GM19455 (cell line): ENCODE measurements around the gene HMCN1.

ENCODE experiments used
- ATAC-seq: cut with Tn5 transposase; IDR thresholded peaks from one replicate; pipeline ENCODE4 v1.9.1; 2021; ENCODE audit not compliant: unreplicated experiment

Gene HMCN1

GRCh38 chr1:185733818-185734735 lies at the start of gene HMCN1:
Gene HMCN1 (plus strand): TSS chr1:185734391. CDS start chr1:185734780, 389 bp downstream.
- no peak for ATAC-seq

GRCh38 chr1:185686821-185687778 lies 47.1 kb upstream of the HMCN1 start:
- no peak for ATAC-seq

DNA sequence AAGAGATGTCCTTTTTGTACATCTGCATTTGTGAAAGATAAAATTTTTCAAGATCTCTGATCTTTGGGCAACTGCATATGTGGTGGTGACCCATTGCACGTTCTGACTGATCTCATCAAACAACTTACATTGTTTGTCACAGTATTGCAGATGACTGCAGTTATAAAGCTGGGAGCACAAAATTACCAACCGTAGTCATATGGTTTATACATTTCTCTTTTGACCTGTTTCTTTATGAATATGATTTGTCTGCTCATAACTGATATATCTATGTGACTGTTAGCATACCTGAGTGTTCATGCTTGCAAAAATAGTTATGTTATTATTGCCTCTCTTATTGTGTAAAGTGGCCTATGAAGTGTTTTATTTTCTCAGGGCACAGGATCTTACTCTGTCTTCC lies 43.7 kb upstream of the HMCN1 start:
- ATAC-seq, result no peak

- ATAC-seq, result no peak
These were observed 40.5 kb upstream of the HMCN1 start for GRCh38 chr1:185693654-185694053.

- ATAC-seq, result peak; percentile 92
These were observed 40.1 kb upstream of the HMCN1 start for GRCh38 chr1:185694081-185694480.

DNA sequence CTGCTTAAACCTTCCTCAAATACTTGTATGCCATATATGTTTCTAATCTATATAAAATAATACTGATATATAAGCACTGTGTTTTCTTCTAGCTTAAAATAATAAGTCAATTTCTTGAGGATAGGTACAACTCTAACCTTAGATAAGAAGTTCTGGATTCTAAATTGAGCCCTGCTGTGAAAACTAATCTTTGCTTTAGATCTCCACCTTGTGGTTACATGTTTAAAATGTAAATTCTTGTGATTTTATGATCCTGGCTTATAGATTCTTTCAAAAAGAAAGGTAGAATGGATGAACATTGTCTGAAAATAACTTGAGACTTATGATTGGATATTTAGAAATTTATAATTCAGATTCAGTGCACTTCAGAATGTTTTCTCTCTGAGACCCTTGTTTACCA lies 38.9 kb upstream of the HMCN1 start:
- ATAC-seq, result no peak

DNA sequence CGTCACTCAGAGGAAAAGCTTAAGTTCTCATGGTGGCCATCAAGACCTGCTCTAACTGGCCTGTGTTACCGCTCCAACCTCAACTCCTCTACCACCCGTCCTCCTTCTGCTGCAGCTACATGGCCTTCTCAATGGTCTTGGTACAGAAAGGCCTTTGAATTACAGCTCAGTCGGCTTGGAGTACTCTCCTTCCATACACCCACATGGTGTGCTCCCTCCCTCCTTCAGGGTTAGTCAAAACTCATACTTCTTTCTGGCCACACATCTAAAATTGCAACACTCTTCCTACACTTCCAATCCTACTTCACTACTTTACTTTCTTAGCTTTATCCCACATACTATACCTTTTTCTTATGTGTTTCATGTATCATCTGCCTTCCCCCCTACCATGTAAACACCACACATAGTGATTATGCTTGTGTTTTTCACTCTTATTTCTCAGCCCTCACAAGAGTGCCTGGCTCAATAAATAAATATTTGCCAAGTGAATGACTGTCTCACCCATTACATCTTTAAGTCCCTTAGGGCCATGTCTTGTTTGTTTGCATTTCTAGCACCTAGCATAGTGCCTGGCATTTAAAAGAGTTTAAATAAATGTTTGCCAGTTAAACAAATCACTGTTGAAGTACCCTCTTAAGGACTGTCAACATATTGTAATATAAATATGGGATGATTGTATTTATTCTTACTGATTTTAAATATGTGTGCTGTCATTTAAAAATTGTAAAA lies 37.6 kb upstream of the HMCN1 start:
- no peak for ATAC-seq

DNA sequence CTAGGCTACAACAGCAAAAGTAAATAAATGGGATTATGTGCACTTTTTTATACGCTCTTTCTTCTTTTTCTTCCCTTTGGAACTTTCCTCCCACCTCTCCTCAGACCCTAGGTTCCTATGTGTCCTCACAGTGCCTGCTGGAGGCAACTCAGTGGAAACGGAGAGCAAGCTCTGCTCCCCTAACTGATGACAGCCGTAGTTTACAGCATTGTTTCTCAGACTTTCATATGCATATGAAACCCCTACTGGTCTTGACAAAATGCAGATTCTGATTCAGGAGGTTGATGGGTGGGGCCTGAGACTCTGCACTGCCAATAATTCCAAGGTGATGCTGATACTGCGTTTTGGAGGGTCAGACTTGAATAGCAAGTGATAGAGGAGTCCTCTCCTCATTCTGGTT lies 34.3 kb upstream of the HMCN1 start:
- ATAC-seq, result no peak

DNA sequence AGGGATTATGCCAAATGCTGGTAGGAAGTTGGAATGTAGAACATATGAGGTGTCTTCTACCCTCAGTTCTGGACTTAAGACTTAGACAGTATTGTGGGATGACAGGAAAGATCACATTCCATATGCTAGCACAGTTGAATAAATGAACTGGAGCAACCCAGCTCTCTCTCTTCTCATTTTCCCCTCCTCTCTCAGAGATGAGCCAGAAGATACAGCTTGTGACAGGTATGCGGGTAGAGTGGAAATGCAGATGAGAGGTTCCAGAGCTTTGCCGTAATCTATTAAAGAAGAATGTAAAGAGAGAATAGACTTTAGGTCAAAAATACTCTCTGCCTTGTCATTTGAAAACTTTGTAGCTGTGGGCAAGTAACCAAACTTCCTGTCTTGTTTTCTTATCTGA lies 32.5 kb upstream of the HMCN1 start:
- ATAC-seq, result no peak

DNA sequence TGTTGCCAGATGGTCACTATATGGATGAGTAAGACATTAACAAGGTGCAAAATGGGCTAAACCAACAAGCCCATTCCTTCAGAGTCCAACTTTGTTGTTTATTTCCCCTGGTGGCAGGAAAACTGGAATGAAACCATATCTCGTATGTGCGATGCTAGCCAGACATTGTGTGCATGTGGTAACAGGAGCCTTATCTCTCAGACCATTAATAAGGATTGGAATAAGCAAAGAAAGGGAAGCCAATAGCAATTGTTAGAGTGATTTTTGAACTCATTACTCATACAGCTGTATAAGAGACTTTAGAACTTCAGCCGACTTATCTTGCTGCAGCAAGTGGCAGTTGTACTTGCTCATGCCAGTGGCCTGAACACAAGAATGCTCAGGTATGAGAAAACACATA lies 30.0 kb upstream of the HMCN1 start:
- no peak for ATAC-seq

DNA sequence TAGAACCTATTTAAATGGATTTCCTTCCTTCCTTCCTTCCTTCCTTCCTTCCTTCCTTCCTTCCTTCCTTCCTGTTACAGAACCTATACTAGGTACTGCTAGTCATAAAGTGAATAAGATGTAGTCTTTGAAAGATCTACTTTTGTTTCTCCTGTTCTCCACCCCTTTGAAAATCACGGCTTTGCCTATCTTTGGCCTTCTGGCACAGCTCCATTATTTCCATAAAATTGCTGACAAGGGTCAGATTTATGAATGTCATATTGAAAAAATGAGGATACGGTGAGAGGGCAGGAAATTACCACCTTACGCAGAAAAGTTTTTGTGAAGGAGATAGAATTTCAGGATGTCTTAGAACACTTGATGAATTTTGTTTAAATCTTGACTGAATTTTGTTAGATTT lies 18.1 kb upstream of the HMCN1 start:
- ATAC-seq, result no peak

- no peak for ATAC-seq
These were observed 15.2 kb upstream of the HMCN1 start for GRCh38 chr1:185719021-185719420.

GRCh38 chr1:185720633-185721272 lies 13.4 kb upstream of the HMCN1 start:
- ATAC-seq, result no peak

GRCh38 chr1:185721553-185721952 lies 12.6 kb upstream of the HMCN1 start:
- no peak for ATAC-seq

DNA sequence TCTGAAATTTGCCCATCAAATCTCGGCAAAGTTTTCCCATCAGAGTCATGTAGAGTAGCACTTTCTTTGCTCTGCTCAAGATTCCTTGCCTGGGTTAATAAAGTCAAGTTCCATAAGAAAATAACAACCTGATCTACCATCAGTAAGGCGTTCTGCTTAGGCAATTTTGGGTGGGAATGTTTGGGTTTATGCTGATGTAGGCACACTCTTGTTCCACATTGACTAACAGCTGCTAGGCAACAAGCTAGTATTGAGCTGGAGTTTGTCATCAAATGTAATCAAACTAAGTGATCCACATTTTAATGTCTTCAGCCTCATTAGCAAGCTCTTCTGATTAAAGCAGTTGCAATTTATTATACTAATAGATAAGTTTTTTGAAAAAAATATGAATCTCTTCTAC lies 12.1 kb upstream of the HMCN1 start:
- ATAC-seq, result no peak

- ATAC-seq, result no peak
These were observed 6.5 kb upstream of the HMCN1 start for GRCh38 chr1:185727726-185728125.

DNA sequence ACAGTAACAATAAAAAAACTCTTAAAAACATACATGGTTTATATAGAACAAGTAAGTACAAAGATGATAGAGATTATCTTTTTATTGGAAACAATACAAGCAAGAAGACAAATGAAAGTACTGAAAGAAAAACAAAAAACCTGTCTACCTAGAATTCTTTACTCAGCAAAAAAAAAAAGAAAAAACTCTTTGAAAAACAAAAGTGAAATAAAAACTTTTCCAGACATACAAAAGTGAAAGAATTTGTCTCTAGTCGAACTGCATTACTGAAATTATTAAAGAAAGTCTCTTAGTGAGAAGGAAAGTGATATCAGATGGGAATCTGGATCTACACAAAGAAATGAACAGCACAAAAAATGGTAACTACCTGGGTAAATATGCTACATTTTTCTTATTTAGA lies 2.7 kb upstream of the HMCN1 start:
- ATAC-seq, result no peak

GRCh38 chr1:185732951-185733350 lies 1.2 kb upstream of the HMCN1 start:
- ATAC-seq, result no peak

DNA sequence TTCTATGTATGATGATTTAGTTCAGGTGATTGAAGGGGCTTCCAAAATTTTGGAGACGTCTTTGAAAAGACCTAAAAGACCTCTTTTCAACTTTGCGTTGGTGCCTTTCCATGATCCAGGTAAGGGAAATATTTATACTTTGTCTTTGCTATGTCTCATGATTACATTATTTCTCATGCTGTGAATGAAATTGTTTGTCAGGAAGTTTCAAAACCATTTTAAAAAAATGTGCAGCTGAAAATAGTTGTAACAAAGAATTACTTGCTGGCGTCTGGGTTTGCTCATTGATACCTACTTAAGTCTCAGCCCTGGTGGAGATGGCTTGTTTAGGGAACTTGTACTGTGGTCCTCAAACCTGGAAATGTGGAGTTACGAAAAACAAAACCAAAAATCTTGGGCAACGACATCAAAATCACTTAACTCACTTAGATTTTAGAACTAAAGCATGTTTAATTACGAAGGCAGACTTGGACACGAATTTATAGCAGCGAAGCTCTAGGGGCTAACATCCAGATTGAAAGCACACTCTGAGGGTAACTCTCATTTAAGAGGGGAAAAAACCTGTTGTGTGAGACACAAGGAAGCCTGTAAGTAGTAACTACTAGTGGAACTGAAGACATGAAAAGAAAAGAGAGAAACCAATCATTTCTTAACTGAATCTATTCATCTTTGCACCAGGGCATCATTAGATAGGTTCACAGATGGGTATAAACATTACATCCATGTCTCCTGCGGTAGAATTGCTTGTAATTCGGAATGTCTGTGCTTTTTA lies 924 bp downstream of the HMCN1 start:
- ATAC-seq, result no peak

DNA sequence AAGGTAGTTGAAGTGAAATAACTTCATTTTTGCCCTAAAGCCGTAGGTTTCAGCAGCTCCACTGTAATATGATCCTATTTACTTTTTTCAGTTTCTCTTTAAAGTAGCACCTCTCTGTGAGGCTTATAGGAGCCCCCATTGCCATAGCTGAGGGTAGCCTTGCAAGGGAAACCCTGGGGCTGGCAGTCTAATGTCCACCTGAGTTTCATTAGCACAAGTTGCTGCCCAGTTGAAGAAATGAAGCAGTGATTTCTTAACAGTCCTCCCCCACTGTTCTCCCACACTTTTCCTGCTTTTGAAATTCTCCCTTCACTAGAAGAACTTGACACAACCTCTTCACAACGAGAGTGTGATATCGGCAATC lies 1.5 kb downstream of the HMCN1 start:
- no peak for ATAC-seq
